Adrenal gland (tissue), 5 donors: Measurements from ENCODE around the gene HMOX2.

Experiments
- CTCF ChIP-seq, 6 experiments: fragments of 450-650 bp in 4 of 6; fragments of 200-600 bp in 2 of 6; sonication (generic) in 1 of 6; IDR thresholded peaks; 1 replicate in 5 of 6; 2 replicates in 1 of 6; pipeline versions ENCODE4 v1.5.1 to v1.8.0; 2016 to 2021; ENCODE audit warnings: antibody characterized with exemption in 6 of 6, mild to moderate bottlenecking in 2 of 6, moderate library complexity in 1 of 6
- POLR2A ChIP-seq, 2 donors: fragments of 450-650 bp; IDR thresholded peaks; one replicate each; pipeline ENCODE4 v1.6.1; 2017; ENCODE audit warnings: antibody characterized with exemption in 2 of 2, mild to moderate bottlenecking in 2 of 2, moderate library complexity in 1 of 2
- donor health status: DM: no; HTN: no; CAD: no.

- TF ChIP-seq POLR2A (IDR thresholded peaks at IDR 0.05) (no peak), CTCF (IDR thresholded peaks at IDR 0.05) (no peak)
Observed at GRCh38 chr16:4525634-4526277, 49.6 kb downstream of the HMOX2 start.
